ENCODE results near the gene RAB36. TPM values are rescaled to one million over a fixed set of nuclear protein-coding genes. Genes with fewer than 3 reads are reported as not detected.

Gene RAB36
- total and polyA plus RNA-seq, 7 donors: 0.05 to 0.56 (median 0.23) TPM; not detected in 1

DNA sequence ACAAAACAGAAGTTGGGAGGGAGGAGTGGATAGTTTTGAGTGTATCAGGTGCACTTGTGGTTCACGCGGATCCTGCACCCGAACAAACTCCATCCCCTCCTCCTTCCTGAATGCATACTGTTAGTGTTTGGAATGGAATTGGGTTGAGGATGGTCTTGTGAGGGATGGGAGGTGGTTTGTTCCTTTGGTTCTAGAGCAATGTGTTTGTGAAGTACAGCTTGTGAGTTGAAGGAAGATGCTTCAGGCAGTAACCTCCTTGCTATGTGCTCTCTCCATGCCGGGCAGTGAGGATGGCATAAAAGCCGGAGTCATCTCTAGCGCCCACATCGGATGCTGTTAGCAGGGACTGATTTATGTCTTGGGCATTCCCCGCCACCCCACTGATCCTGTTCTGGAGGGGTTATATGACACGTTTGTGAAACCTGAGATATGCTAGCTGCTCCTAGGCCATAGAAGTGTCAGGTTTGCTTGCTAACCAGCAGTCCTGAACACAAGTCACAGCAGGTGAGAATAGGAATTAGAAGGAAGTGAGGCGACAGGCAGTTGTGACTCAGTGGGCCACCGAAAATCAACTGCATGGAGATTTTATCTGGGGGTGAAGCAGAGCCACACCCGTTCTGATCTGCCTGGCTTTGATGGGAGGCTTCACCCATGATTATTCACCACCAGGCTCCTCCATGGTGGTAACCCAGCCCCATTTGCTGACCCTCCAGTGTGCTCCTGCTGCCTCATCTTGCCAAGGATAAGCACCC lies 37.2 kb downstream of the RAB36 start:
- intact Hi-C loops (cut with DNase I): loop anchor here in 1 of 2 donors (5.0 kb wide), 1 partner anchor 35 kb away; no protein-coding TSS in a partner anchor
- DNase-seq (no peak), ATAC-seq (peak in 2 of 4 donors; percentile 31 to 59)
- Histone ChIP-seq H3K27ac (no peak overlapping the region), H3K4me1 (peaks cover 34% of the 10 kb centered on the region), H3K36me3 (ENCODE audit: insufficient read depth in 1 of 2, low read depth in 1 of 2) (no peaks in the 10 kb centered on the region), H3K9me3 (no peaks in the 10 kb centered on the region), H3K27me3 (ENCODE audit: insufficient read depth in 3 of 3, low read length in 2 of 3) (peaks cover 0 to 2% (median 0%) of the 10 kb centered on the region in 3 donors), H3K4me3 (peak overlapping the region; percentile 68)
- no peak for TF ChIP-seq CTCF (IDR thresholded peaks at IDR 0.05)
- 37 to 44% (median 43%) methylated on average over 12 of the region's 12 CpGs for WGBS, 3 donors

GRCh38 chr22:23183061-23183698 lies 37.9 kb downstream of the RAB36 start:
- peak in 1 of 2 donors; percentile 37 for DNase-seq
- no peaks in the 10 kb centered on the region for H3K9me3 ChIP-seq
- intact Hi-C loops (cut with DNase I): loop anchor here in 1 of 2 donors (5.0 kb wide), 1 partner anchor 34 kb away; no protein-coding TSS in a partner anchor

DNA sequence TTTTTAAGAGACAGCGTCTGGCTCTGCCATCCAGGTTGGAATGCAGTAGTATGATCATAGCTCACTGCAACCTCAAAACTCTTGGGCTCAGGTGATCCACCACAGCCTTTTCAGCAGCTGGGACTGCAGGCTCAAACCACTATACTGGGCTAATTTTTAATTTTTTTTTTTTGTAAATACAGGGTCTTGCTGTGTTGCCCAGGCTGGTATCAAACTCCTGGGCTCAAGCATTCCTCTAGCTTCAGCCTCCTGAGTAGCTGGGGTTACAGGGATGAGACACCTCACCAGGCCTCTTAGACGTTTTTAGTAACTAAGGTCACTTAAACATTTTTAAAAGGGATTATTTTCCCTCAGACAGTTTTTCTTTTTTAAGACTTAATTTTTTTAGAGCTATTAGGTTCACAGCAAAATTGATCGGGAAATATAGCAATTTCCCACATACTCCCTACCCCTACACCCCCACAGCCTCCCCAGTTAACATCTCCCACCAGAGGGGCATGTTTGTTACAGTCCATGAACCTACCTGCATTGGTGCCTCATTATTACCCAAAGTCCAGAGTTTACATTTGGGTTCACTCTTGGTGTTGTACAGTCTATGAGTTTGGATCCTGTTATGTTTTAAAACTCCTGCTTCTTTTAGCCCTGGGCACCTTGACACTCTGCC lies 39.0 kb downstream of the RAB36 start:
- H3K36me3 ChIP-seq (ENCODE audit: insufficient read depth in 1 of 2, low read depth in 1 of 2): no peaks in the 10 kb centered on the region
- no peak overlapping the region for H3K27ac ChIP-seq
- DNase-seq (no peak), ATAC-seq (no peak)
- WGBS, 3 donors: 83 to 92% (median 86%) methylated on average over 3 of the region's 3 CpGs
- peaks cover 28% of the 10 kb centered on the region for H3K4me1 ChIP-seq
- peaks cover 0 to 2% (median 0%) of the 10 kb centered on the region in 3 donors for H3K27me3 ChIP-seq (ENCODE audit: insufficient read depth in 3 of 3, low read length in 2 of 3)
- no peak overlapping the region for H3K4me3 ChIP-seq
- intact Hi-C loops (cut with DNase I): loop anchor here in 1 of 2 donors (5.0 kb wide), 1 partner anchor 33 kb away; no protein-coding TSS in a partner anchor
- H3K9me3 ChIP-seq: no peaks in the 10 kb centered on the region
- TF ChIP-seq CTCF (IDR thresholded peaks at IDR 0.05): no peak

More at GRCh38 chr22:23183061-23183698, 37.9 kb downstream of the RAB36 start:
- 13 to 14% (median 14%) methylated on average over 11 of the region's 11 CpGs for WGBS, 3 donors
- Histone ChIP-seq H3K27me3 (ENCODE audit: insufficient read depth in 3 of 3, low read length in 2 of 3) (peaks cover 0 to 2% (median 0%) of the 10 kb centered on the region in 3 donors), H3K4me1 (peaks cover 34% of the 10 kb centered on the region), H3K27ac (no peak overlapping the region), H3K36me3 (ENCODE audit: insufficient read depth in 1 of 2, low read depth in 1 of 2) (no peaks in the 10 kb centered on the region), H3K4me3 (peak overlapping the region; percentile 68)
- no peak for TF ChIP-seq CTCF (IDR thresholded peaks at IDR 0.05)
- ATAC-seq: peak in 2 of 4 donors; percentile 15 to 50

DNA sequence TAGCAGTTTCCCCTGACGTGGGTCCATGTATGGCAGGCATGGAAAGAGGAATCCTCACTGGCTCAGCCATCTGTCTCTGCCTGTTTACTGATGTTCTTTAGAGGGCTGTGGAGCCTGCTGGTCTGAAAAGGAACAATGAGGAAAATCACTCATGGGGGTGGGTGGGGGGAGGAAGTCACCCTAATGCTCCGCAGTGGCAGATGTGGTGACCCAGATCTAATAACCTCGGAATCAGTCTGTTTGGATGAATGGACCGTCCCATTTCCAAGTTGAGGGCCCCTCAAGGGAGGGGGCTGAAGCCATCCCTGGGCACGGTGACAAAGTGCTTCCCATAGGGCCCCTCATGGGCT lies 39.5 kb downstream of the RAB36 start:
- ATAC-seq (no peak), DNase-seq (no peak)
- H3K4me1 ChIP-seq: peaks cover 23% of the 10 kb centered on the region
- H3K27ac ChIP-seq: no peak overlapping the region
- H3K27me3 ChIP-seq (ENCODE audit: insufficient read depth in 3 of 3, low read length in 2 of 3): peaks cover 0 to 2% (median 0%) of the 10 kb centered on the region in 3 donors
- no peak overlapping the region for H3K4me3 ChIP-seq
- no peak for TF ChIP-seq CTCF (IDR thresholded peaks at IDR 0.05)
- 52 to 63% (median 62%) methylated on average over 5 of the region's 5 CpGs for WGBS, 3 donors
- H3K9me3 ChIP-seq: no peaks in the 10 kb centered on the region
- intact Hi-C loops (cut with DNase I): loop anchor here in 1 of 2 donors (5.0 kb wide), 1 partner anchor 33 kb away; no protein-coding TSS in a partner anchor
- H3K36me3 ChIP-seq (ENCODE audit: insufficient read depth in 1 of 2, low read depth in 1 of 2): no peaks in the 10 kb centered on the region

Measured in psoas muscle (tissue), 8 donors.